ENCODE results near the gene NAA25.

DNA sequence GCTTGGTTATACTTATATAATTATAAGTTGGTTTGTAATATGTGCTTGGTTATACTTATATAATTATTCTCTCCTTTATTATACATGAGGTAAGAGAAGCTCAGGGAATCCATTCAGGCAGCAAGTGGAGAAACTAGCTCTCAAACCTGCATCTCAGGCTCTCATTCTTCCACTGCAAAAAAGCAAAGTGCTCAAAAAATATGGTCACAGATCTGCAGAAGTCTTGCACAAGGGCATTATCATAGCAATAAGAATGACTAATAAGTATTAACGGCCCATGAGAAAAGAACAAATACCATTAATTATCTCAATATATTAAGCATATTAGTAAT, 16.3 kb upstream of the NAA25 start:
- TF ChIP-seq, protein P1, sequence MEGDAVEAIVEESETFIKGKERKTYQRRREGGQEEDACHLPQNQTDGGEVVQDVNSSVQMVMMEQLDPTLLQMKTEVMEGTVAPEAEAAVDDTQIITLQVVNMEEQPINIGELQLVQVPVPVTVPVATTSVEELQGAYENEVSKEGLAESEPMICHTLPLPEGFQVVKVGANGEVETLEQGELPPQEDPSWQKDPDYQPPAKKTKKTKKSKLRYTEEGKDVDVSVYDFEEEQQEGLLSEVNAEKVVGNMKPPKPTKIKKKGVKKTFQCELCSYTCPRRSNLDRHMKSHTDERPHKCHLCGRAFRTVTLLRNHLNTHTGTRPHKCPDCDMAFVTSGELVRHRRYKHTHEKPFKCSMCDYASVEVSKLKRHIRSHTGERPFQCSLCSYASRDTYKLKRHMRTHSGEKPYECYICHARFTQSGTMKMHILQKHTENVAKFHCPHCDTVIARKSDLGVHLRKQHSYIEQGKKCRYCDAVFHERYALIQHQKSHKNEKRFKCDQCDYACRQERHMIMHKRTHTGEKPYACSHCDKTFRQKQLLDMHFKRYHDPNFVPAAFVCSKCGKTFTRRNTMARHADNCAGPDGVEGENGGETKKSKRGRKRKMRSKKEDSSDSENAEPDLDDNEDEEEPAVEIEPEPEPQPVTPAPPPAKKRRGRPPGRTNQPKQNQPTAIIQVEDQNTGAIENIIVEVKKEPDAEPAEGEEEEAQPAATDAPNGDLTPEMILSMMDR (IDR thresholded peaks at IDR 0.05; ENCODE audit: poor library complexity, severe bottlenecking), result no peak
- TF ChIP-seq POLR2AphosphoS5 (IDR thresholded peaks at IDR 0.05), result no peak
- no peak for TF ChIP-seq REST (IDR thresholded peaks at IDR 0.05; ENCODE audit: borderline replicate concordance)
- no peak for TF ChIP-seq RAD21 (conservative IDR thresholded peaks at IDR 0.05)
- TF ChIP-seq TAF1 (IDR thresholded peaks at IDR 0.05; ENCODE audit: low read depth), result no peak
- no peak for TF ChIP-seq EP300 (conservative IDR thresholded peaks at IDR 0.05; ENCODE audit: poor library complexity, severe bottlenecking)
- no peak for TF ChIP-seq EZH2 (IDR thresholded peaks at IDR 0.05; ENCODE audit: borderline replicate concordance, insufficient read depth, low read length, poor library complexity, severe bottlenecking)
